GM03348 (cell line): ENCODE results near the gene FOXN3.
"Not testable (repeated sequence)": the region's sequence is repeated elsewhere in the genome, so short reads cannot be mapped to it uniquely, and the experiment has no call there.

Source experiments
- DNase-seq: peaks from one replicate; pipeline ENCODE4 v3.0.0; 2012; ENCODE audit warnings: low spot score

FOXN3 gene

DNA sequence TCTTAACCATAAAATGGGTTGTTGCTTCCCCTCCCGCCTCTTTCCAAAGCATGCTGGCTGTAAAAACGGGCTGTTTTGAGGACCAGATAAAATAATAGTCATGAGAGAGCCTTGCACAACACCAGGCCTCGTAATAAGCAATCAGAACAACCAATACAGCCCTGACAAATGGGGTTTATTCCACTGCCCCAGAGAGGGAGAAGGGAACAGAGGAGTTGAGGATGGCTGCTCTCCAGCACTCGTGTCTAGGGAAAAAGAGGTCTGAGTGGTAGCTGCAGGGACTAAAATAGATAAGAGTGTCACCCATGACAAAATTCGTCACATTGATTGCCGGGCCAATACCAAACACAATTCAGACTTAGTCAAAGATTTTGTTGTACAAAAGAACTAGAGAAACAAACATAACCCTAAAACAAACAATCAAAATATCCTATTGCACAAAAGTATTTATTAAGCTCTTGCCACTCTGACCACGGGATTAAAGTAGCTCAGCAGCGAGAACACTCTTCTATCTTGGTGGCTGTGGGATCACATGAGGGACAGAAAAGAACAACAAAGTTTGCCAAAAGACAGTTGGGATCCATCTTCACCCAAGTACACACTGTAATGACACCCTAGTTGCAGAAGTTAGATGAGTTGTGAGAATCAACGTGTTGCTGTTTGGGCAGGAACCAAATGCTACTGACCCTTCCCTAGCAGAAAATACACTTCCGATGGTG is 188.0 kb downstream of the FOXN3 start:
- no peak for DNase-seq

DNA sequence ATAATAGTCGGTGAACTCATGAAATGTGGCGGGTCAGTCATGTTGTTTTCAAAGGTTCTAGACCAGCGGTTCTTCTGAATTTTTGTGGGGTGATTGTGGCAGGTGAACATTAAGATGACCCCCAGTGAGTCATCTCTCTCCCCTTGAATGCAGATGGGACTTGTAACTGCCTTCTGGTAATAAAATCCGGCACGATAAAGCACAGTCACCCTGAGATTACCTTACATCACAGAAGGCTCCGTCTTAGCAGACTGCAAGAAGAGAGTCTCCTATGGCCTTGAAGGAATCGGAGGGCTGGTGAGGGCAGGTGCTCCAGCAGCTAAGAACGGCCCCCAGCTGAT is 189.6 kb downstream of the FOXN3 start:
- no peak for DNase-seq

DNA sequence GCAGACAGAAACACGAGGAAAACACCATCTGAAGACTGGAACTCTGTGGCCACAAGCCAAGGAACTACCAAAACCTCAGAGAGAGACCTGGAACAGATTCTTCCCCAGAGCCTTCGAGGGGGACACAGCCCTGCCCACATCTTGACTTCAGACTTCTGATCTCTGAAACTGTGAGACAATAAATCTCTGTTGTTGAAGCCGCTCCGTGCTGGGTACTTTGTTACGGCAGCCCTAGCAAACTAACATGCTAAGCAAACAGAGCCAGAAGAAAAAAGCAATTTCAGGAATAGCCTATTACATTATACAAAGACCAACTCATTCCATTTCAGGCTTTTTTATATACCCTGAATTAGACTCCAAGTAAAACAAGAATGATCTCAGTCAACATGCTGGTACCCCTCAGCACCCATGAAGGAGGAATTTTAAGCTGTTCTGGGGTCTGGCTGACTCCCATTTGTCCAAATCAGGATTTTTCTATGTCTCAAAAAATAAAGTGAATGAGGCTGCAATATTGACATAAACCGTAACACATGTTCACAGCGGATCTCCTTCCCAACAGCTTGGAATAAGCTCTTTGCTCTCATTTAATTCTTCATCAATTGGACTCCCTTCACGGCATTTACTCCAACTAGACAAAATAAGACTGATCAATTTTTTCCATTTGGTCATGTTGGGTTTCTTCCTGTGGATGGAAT is 190.1 kb downstream of the FOXN3 start:
- no peak for DNase-seq

DNA sequence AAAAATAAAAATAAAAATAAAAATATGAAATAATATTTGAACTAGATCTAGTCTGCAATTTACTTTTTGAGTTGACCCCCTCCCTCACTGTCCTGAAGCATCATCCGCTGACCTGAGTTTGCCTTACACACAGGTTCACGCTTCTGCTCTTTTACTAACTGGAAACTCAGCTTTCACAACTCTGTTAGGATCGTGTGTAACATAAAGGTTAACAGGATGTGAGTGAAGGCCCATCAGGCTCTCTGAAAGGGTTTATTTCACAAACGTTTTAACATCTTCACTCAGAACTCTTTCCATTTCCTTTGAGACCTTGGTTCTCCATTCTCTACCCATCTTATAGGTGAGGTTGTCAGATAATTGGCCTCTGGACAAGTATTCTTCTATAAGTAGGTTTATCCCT is 191.4 kb downstream of the FOXN3 start:
- no peak for DNase-seq

DNA sequence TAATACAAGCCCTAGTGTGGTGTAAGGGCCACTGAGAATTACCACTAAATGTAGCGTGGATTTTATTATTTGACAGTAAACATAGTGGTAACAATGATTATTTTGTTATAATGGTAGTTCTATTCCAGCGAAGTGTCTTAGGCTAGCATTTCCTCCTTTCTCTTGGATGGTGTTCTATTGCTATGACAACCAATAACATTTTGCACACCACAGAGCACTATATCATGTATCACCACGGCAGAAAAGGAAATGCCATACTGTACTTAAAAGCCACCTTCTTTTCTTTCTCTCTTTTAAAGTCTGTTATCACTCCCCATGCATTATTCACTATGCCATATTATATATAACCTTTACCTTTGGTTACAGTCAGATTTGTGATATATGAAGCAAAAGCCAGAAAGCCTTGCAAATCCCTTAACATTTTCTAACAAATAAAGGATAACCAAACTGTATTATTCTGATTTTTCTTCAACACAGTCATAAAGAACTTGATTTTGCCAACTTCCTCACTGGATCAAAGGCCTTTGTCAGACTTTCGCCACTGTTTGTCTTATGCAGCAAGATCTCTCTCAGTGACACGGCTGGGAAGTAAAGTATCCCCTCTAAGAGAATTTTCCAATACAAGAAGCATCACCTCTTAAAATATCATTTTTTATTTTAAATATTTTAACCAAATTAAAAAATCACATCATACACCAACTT is 195.8 kb downstream of the FOXN3 start:
- DNase-seq, result peak; percentile 62

DNA sequence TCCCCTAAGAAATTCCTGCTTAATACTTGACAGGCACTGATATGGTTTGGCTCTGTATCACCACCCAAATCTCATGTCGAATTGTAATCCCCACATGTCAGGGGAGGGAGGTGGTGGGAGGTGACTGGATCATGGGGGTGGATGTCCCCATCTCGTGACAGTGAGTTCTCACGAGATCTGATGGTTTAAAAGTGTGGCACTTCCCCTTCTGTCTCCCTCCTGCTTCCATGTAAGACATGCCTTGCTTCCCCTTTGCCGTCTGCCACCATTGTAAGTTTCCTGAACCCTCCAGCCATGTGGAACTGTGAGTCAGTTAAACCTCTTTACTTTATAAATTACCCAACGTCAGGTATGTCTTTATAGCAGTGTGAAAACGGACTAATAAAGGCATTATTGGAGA is 198.0 kb downstream of the FOXN3 start:
- DNase-seq, result no peak

DNA sequence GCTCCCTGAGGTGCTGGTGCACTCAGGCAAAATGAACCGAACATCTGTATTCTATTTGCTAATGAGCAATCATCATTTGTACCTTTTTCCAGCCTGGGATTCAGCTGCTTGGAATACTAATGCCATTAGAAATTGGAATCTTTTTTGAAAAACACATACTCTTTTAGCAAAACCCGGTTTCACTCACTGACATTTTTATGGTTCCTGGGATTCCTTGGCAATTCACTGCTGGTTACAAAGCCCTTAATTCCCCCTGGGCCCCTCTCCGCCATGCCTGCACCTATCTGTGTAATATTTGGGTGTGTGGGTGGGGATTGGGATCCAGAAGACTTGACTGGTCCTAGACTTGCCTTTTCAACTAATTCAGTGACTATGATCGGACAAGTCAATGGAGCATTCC is 199.1 kb downstream of the FOXN3 start:
- no peak for DNase-seq

DNA sequence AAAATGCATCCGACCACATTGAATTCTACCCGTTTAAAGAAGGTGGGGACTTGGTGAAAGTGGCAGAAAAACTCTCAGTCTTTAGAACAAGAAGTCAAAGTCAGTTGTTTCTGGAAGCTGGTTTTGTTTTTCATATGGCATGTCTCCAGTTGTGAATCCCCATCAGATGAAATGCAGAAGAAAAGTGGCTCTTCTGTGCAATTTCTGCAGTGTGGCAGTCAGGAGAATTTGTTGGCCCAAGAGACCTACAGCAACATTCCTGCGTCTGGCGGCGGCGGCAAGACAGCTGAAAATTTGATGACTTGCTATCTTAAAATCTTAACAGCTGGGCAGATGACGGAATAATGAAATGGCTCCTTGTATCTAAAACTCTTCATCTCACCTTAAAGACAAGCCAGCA is 201.5 kb downstream of the FOXN3 start:
- DNase-seq, result peak; percentile 25

DNA sequence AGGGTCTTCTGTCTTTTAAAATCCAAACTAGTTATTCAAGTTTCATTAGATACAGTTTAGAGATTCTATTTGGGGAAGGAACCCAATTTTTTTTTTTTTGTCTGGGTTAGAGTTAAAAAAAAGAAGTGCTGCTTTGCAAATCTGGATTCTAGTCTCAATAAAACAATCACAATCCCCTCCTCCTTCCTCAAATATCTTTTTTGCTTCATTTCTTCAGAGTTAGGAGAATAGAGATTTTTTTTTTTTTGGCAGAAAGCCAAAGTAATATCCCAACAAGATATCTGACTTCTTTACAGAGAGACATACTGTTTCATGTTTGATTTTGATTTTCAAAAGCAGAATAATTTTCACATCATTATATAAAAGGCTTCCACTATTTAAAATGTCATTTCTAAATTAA is 201.9 kb downstream of the FOXN3 start:
- DNase-seq, result no peak

DNA sequence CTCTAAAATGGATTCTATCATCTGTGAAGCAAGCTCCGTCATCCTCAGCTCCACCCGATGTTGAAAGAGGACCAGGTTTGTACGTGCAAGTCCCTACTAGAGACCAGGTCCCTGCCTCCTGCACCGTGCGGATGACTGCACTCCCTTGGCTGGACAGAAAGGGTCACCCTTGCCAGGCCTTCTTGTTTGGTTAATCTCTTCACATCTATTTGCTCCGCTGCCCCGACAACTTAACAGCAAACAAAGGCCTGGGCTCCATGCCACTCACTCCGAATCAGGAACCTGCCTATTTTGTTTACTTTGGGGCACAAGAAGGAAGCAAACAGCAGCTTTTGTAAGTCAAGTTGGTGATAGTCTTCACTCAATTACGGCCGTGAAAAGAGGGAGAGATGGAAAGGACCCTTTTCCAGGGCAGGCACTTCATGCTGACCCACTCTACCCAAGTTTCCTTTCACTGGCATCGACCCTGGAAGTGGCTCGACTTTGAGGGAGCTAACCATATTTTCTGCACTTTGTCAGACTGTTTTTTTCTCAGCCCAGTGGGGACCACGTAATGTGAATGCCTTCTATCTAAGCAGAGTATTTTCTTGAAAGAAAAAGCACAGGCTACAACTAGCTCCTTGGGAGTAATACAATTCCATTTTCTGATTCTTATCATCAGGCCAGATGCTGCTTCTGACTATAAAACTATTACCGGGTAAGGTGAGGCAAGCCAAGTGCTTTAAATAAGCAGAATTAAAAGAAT is 202.6 kb downstream of the FOXN3 start:
- no peak for DNase-seq

DNA sequence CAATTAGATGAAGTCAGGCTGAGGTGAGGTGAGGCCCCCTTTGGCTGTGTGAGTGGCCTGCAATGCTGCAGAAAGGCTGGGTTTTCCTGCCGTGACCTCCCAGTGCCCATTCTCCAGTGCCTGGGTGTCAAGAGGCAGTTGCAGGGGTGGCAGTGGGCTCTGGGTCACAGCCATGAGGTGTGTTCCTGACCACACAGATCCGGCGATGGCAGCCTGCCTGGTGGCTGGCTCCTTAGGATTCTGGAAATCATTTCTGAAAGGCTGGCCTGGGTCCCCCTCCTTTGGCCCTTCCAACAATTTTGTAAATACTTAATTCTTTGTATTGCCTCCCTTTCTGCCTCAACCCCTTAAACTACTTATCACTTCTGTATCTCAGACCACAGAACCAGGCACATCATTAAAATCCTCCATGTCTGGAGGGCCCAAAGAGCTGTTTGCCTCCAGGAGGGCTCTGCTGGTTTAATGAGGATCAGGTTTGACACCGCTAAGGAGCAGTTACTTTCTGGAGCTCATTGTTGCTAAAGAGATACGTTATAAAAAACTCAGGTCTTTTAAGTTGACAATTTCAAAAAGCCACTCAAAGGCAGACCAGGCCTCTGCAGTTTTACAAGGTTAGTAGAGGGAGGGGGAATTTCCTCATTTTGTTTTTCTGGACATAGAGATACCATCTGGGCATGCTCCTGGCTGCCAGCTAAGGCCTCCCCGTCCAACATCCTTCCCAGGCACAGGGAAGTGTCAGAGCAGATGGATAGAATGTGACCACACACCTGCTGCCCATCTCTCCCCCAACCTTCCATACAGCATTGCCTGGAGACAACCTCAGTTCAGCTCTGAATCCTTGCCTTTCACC is 204.4 kb downstream of the FOXN3 start:
- DNase-seq, result no peak

DNA sequence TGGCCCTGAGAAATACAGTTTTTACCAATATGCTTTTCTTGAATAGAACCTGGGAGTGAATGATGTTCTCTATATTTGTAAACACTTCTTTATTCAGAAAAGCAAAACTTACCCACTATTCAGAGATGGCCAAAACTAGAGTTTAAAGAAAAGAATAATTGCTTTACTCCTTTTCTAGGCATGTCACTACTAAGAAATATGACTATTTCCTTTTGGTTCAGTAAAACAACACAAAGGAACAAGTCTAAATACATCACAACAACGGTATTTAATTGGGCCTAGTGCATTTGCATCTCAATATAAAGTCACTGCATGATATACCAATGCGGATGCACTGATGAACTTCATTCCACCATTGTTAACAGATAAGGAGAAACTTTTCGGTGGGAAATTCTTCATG is 207.5 kb downstream of the FOXN3 start:
- no peak for DNase-seq

DNA sequence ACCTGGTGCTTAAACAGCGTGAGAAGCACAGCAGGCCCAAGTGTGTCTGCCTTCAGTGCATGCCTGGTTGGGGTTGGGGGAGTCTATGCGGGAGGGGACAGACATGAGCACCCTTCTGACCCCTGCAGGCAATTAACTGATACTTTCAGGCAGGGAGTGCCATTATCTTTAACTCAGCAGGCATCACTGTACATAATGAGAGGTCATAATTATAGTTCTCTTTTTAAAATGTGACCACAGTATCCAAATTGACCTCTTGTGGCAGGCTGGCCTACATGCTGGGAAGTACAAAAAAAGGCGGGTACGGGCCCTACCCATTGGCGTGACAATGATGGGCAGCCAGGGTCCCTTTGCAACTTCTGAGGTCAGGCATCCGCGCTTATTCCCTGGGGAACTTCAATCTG is 209.1 kb downstream of the FOXN3 start:
- DNase-seq, result no peak

DNA sequence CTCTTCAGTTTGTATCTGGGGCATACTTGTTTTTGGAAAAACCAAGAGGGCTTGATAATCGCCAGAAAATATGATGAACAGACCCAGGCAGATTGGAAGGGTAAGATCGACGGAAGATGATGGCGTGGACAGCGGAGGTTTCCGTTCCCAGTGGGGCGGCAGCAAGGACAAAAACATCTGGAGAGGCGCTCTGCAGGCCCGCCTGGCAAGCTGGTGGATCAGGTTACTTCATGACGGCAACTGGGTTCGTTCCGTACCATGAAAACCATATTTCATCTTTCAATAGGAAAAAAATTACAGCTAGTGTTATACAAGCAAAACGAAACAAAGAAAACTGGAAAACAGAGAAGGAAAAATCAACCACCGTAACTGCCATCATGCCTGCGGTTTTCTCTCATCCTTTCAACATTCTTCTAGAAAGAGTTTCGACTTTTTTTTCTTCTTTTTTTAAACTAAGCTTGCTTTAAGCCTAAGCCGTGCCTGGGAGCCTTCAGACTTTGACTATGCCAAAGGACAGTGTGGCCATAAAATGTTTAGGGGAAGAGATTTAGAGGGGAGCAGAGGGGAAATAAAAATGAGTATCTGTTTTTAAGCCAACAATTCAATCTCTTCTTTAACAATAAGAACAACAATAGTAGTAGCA is 210.5 kb downstream of the FOXN3 start:
- peak; percentile 52 for DNase-seq

DNA sequence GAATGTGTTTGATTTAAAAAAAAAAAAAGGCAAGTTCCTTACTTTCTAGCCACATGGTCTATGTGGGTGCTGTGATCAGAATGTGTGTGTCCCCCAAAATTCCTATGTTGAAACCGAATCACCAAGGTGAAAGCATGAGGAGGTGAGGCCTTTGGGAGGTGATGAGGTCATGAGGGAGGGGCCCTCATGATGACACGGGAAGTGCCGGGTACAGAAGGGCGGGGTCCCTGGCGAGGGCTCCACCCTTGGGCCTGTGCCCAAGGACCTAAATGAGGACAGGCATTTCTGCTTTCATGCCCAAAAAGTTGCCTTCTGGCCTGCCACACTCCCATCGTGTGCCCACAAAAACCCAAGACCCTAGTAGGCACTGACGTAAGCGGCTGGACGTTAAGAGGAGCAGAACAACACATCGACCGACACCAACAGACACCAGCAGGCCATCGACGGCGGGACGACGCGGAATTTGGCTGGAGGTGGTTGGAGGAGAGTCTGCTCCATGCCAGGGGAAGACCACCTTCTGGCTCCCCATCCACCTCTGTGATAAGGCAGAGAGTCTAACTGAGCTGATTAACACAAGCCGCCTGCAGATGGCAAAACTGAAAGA is 211.8 kb downstream of the FOXN3 start:
- DNase-seq, result no peak

DNA sequence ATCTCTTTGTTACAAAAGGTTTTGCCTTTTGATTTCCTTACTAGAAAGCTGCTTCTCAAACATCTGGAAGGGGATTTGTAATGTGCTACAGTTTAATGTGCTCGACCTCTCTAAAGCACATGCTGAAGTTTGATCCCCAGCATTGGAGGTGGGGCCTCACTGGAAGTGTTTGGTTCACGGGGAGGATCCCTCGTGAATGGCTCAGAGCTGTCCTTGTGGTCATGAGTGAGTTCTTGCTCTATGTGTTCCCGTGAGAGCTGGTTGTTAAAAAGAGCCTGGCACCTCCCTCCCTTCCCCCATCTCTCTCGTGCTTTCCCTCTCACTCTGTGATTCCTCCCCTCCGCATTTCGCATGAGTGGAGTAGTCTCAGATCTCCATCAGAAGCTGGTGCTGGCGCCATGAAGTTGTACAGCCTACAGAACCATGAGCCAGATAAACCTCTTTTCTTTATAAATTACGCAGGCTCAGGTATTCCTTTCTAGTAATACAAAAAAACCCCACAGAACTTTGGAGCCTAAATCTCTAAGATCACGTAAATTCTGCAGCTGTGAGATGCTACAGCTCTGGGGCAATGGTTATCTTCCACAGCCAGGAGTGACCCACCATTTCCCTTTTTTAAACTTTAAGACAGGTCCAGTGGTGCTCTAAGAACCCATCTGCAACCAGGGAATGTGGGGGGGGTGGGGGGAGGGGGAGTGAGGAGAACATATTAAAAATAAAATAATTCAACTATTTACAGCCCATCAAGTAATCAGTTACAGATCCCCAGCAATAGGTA is 214.4 kb downstream of the FOXN3 start:
- DNase-seq, result no peak

DNA sequence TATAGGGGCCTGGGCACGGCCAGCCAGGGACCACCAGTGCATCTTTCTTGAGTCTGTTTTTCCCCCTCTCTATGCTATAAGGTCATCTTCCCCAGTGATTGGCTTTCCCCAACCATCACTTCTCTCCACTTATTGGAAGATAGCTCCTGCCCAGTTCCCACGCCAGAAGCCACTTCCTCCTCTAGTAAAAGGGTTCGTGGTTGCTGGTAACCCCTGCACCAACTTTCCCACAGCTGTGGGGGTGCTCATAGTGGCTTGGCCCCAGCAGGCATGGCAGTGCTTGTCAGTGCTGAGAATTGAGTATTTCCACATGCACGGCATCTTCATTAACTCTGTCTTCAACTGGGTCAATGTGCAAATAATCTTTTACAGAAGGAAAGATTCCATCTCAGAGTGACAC is 215.4 kb downstream of the FOXN3 start:
- no peak for DNase-seq

DNA sequence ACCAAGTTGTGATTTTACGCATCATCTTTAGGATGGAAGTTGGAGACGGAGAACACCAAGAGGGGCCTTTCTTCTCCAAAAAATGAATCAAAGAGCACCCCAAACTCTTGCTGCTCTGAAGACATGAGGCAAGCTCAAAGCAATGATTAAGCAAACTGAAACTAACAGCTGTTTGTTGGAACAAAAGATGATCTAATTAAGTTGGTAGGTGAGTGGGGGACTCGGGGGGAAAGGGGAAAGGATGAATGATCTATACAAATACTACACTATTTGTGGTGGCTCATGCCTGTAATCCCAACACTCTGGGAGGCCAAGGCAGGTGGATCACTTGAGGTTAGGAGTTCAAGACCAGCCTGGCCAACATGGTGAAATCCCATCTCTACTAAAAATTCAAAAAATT is 217.7 kb downstream of the FOXN3 start:
- DNase-seq, result not testable (repeated sequence)

DNA sequence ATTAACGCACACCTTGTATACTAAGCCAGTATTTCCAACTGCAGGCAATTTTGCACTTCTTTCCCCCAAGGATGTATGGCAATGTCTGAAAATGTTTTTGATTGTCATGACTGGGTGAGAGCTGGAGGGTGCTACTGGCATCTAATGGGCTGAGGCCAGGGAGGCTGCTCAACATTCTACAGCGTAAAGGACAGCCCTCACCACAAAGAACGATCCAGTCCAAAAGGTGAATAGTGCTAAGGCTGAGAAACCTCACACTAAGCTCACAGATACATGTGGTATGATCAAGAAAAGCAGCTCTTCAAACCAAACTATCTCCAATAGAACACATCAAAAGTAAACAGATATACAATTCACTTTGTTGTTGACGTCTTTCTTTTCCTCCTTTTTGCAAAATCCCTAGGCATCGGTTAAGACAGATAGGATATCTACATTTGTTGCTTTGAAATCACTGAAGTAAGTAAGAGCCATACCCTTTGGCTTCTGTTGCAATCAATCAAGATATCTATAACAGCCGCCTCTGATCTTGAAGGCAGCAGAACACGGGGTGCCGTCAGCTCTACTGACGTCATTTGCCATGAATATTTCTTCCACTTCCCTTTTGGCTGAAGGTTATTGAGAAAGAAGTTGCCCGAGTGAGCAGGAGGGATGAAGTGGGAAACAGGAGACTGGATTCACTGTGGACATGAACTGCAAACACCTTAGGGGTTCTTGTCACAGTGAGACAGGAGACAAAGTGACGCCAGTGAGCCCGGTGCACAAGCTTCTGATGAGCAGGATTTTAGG is 218.3 kb downstream of the FOXN3 start:
- no peak for DNase-seq
